ENCODE data around the gene QPCTL. TPM values are rescaled to one million over a fixed set of nuclear protein-coding genes. Genes with fewer than 3 reads are reported as not detected.

QPCTL gene
- total and polyA plus RNA-seq, 2 of the 13 experiments (the other 11 are each of a cell fraction or from before 2014, with no cell fraction given), result 16.0 to 19.1 TPM

GRCh38 chr19:45691516-45692186, 815 bp upstream of the QPCTL start, which contains the start of gene SNRPD2 (continued):
- peak; percentile 69 for TF ChIP-seq ZBTB40 (IDR thresholded peaks at IDR 0.05)
- no peak; the same call in 1 of the 2 replicates for TF ChIP-seq ZBTB40 (CRISPR knock-in tag; IDR thresholded peaks at IDR 0.05)
- no peak for TF ChIP-seq ZNF878 (CRISPR knock-in tag; IDR thresholded peaks at IDR 0.05)
- TF ChIP-seq PHF20 (CRISPR knock-in tag; IDR thresholded peaks at IDR 0.05), result peak; percentile 89
- peak; percentile 44; the same call in 1 of the 2 replicates for TF ChIP-seq YEATS4 (CRISPR knock-in tag; IDR thresholded peaks at IDR 0.05; ENCODE audit: borderline replicate concordance)
- 0 out of 2 replicates have a peak, but pooled peaks have one; percentile 40 for TF ChIP-seq FOXC1 (CRISPR knock-in tag; IDR thresholded peaks at IDR 0.05; ENCODE audit: borderline replicate concordance)
- TF ChIP-seq ZNF563 (CRISPR knock-in tag; IDR thresholded peaks at IDR 0.05), result 0 out of 2 replicates have a peak, but pooled peaks have one; percentile 54
- peak; percentile 83 for TF ChIP-seq TAF1 (CRISPR knock-in tag; IDR thresholded peaks at IDR 0.05)
- TF ChIP-seq EHMT2 (IDR thresholded peaks at IDR 0.05; ENCODE audit: borderline replicate concordance, low read depth, low read length), result no peak
- no peak for TF ChIP-seq TIGD3 (CRISPR knock-in tag; IDR thresholded peaks at IDR 0.05; ENCODE audit: borderline replicate concordance)
- no peak for TF ChIP-seq SOX13 (IDR thresholded peaks at IDR 0.05)
- TF ChIP-seq SOX13 (CRISPR knock-in tag; conservative IDR thresholded peaks at IDR 0.05 in 1 of 2, IDR thresholded peaks at IDR 0.05 in 1 of 2), result no peak
- peak; percentile 70; the same call in 1 of the 2 replicates for TF ChIP-seq TARDBP (CRISPR knock-in tag; IDR thresholded peaks at IDR 0.05)
- TF ChIP-seq ZNF747 (CRISPR knock-in tag; IDR thresholded peaks at IDR 0.05; ENCODE audit: borderline replicate concordance), result peak; percentile 74; the same call in 1 of the 2 replicates
- peak; percentile 73 for TF ChIP-seq UBTF (CRISPR knock-in tag; IDR thresholded peaks at IDR 0.05)
- TF ChIP-seq ZNF335 (CRISPR knock-in tag; IDR thresholded peaks at IDR 0.05), result no peak
